HEK293 (cell line): ENCODE data around the gene ACIN1.

Source experiments
- CTCF ChIA-PET: fragments of 350-600 bp; formaldehyde crosslinking; extraction: SDS; loops from one replicate; lab custom pipeline; 2021; ENCODE audit warnings: antibody characterized with exemption; lab: Yijun Ruan, JAX
- POLR2A ChIA-PET: fragments of 300-600 bp; formaldehyde crosslinking; extraction: SDS; loops from one replicate; lab custom pipeline; 2020; ENCODE audit warnings: antibody characterized with exemption, inconsistent platforms; lab: Yijun Ruan, JAX
- H3K27ac ChIP-seq: fragments of 200-500 bp; sonication (Bioruptor generic); 2 replicates; pipeline ENCODE4 v1.5.1; 2014; ENCODE audit warnings: low read depth, low read length, control low read depth, inconsistent platforms; ENCODE audit errors: extremely low read depth
- H3K36me3 ChIP-seq, 2 experiments: fragments of 200-500 bp in 1 of 2; sonication (Bioruptor generic) in 1 of 2; 1 replicate in 1 of 2; 2 replicates in 1 of 2; pipeline ENCODE4 v1.5.1; 2014 to 2017; ENCODE audit warnings: inconsistent platforms in 2 of 2, low read length in 2 of 2; ENCODE audit not compliant: control insufficient read depth in 2 of 2, insufficient read depth in 1 of 2
- H3K4me1 ChIP-seq: fragments of 200-500 bp; sonication (Bioruptor generic); 2 replicates; pipeline ENCODE4 v1.5.1; 2014; ENCODE audit warnings: mild to moderate bottlenecking, low read length, inconsistent platforms; ENCODE audit not compliant: control insufficient read depth, insufficient read depth
- H3K4me3 ChIP-seq: 2 replicates; pipeline ENCODE4 v1.5.1; 2011; ENCODE audit warnings: low read depth, mild to moderate bottlenecking, control low read depth, low read length, moderate library complexity
- H3K9me3 ChIP-seq: fragments of 200-500 bp; sonication (Bioruptor generic); 2 replicates; pipeline ENCODE4 v1.5.1; 2014; ENCODE audit warnings: low read depth, low read length, inconsistent platforms; ENCODE audit not compliant: control insufficient read depth, insufficient read depth
- BCL11A ChIP-seq: fragments of 450-650 bp; formaldehyde crosslinking; IDR thresholded peaks from 2 replicates; pipeline ENCODE4 v1.5.1; 2016; ENCODE audit warnings: low read depth, missing biosample characterization, missing genetic modification characterization
- GLI4 ChIP-seq: fragments of 450-650 bp; formaldehyde crosslinking; IDR thresholded peaks from 2 replicates; pipeline ENCODE4 v1.5.1; 2016; ENCODE audit warnings: missing biosample characterization, missing genetic modification characterization
- IKZF3 ChIP-seq: fragments of 450-650 bp; IDR thresholded peaks from 2 replicates; pipeline ENCODE4 v1.5.0; 2018; ENCODE audit warnings: missing biosample characterization, mild to moderate bottlenecking, missing genetic modification characterization, moderate library complexity
- KLF17 ChIP-seq: fragments of 450-650 bp; formaldehyde crosslinking; IDR thresholded peaks from 2 replicates; pipeline ENCODE4 v1.5.1; 2016; ENCODE audit warnings: missing biosample characterization, missing genetic modification characterization
- KLF7 ChIP-seq: fragments of 450-650 bp; formaldehyde crosslinking; IDR thresholded peaks from 2 replicates; pipeline ENCODE4 v1.5.1; 2016; ENCODE audit warnings: missing biosample characterization, missing genetic modification characterization, borderline replicate concordance
- KLF9 ChIP-seq: fragments of 450-650 bp; formaldehyde crosslinking; IDR thresholded peaks from 2 replicates; pipeline ENCODE4 v1.5.1; 2016; ENCODE audit warnings: missing biosample characterization, missing genetic modification characterization, low read depth
- PATZ1 ChIP-seq: fragments of 450-650 bp; formaldehyde crosslinking; IDR thresholded peaks from 2 replicates; pipeline ENCODE4 v1.5.1; 2016; ENCODE audit warnings: missing biosample characterization, missing genetic modification characterization
- PBX3 ChIP-seq: sonication (generic); formaldehyde crosslinking; IDR thresholded peaks from 2 replicates; pipeline ENCODE4 v1.8.1; 2022; ENCODE audit warnings: mild to moderate bottlenecking, moderate library complexity, missing genetic modification reagents
- PRDM10 ChIP-seq: fragments of 450-650 bp; formaldehyde crosslinking; IDR thresholded peaks from 2 replicates; pipeline ENCODE4 v1.5.1; 2016; ENCODE audit warnings: missing biosample characterization, missing genetic modification characterization
- SCRT2 ChIP-seq: fragments of 450-650 bp; formaldehyde crosslinking; IDR thresholded peaks from 2 replicates; pipeline ENCODE4 v1.5.1; 2016; ENCODE audit warnings: missing biosample characterization, missing genetic modification characterization
- WT1 ChIP-seq: fragments of 450-650 bp; formaldehyde crosslinking; IDR thresholded peaks from 2 replicates; pipeline ENCODE4 v1.5.1; 2016; ENCODE audit warnings: missing biosample characterization, missing genetic modification characterization
- YY1 ChIP-seq: fragments of 450-650 bp; formaldehyde crosslinking; IDR thresholded peaks from 2 replicates; pipeline ENCODE4 v1.5.1; 2018; ENCODE audit warnings: missing biosample characterization, missing genetic modification characterization
- ZBTB21 ChIP-seq: fragments of 450-650 bp; formaldehyde crosslinking; IDR thresholded peaks from 2 replicates; pipeline ENCODE4 v1.5.1; 2017; ENCODE audit warnings: missing biosample characterization, missing genetic modification characterization
- ZEB2 ChIP-seq: fragments of 450-650 bp; formaldehyde crosslinking; IDR thresholded peaks from 2 replicates; pipeline ENCODE4 v1.5.1; 2016; ENCODE audit warnings: missing biosample characterization, missing genetic modification characterization
- ZNF138 ChIP-seq: fragments of 450-650 bp; formaldehyde crosslinking; IDR thresholded peaks from 2 replicates; pipeline ENCODE4 v1.5.1; 2016; ENCODE audit warnings: missing biosample characterization, missing genetic modification characterization, borderline replicate concordance
- ZNF214 ChIP-seq: fragments of 450-650 bp; formaldehyde crosslinking; IDR thresholded peaks from 2 replicates; pipeline ENCODE4 v1.5.1; 2017; ENCODE audit warnings: missing biosample characterization, mild to moderate bottlenecking, missing genetic modification characterization, borderline replicate concordance
- ZNF248 ChIP-seq: fragments of 450-650 bp; formaldehyde crosslinking; IDR thresholded peaks from 2 replicates; pipeline ENCODE4 v1.5.1; 2017; ENCODE audit warnings: missing biosample characterization, missing genetic modification characterization
- ZNF335 ChIP-seq: fragments of 450-650 bp; formaldehyde crosslinking; conservative IDR thresholded peaks from 2 replicates; pipeline ENCODE4 v1.5.1; 2016; ENCODE audit warnings: missing biosample characterization, missing genetic modification characterization
- ZNF449 ChIP-seq: fragments of 450-650 bp; formaldehyde crosslinking; IDR thresholded peaks from 2 replicates; pipeline ENCODE4 v1.5.1; 2017; ENCODE audit warnings: missing biosample characterization, mild to moderate bottlenecking, missing genetic modification characterization, moderate library complexity
- ZNF473 ChIP-seq: fragments of 450-650 bp; formaldehyde crosslinking; IDR thresholded peaks from 2 replicates; pipeline ENCODE4 v1.5.1; 2017; ENCODE audit warnings: missing biosample characterization, missing genetic modification characterization
- ZNF561 ChIP-seq: fragments of 450-650 bp; IDR thresholded peaks from 2 replicates; pipeline ENCODE4 v1.5.1; 2018; ENCODE audit warnings: missing biosample characterization, missing genetic modification characterization, borderline replicate concordance
- ZNF660 ChIP-seq: fragments of 450-650 bp; IDR thresholded peaks from 2 replicates; pipeline ENCODE4 v1.5.1; 2018; ENCODE audit warnings: missing biosample characterization, mild to moderate bottlenecking, missing genetic modification characterization
- ZNF692 ChIP-seq: fragments of 450-650 bp; formaldehyde crosslinking; IDR thresholded peaks from 2 replicates; pipeline ENCODE4 v1.5.1; 2016; ENCODE audit warnings: missing biosample characterization, missing genetic modification characterization
- ZSCAN4 ChIP-seq: fragments of 450-650 bp; formaldehyde crosslinking; IDR thresholded peaks from 2 replicates; pipeline ENCODE4 v1.5.1; 2017; ENCODE audit warnings: missing biosample characterization, missing genetic modification characterization

The ACIN1 gene

GRCh38 chr14:23094666-23095195, at the start of gene ACIN1:
Gene ACIN1 (minus strand): TSS chr14:23095136. CDS start chr14:23095112, 24 bp downstream.
- Histone ChIP-seq H3K4me3 (peak within 1 kb of the TSS; percentile 97), H3K4me1 (peaks cover 10% of the 10 kb centered on the region; the same call in 1 of the 2 replicates), H3K27ac (peak within 1 kb of the TSS; percentile 92), H3K9me3 (no peaks in the 10 kb centered on the region), H3K36me3 (peaks cover 32 to 61% of the 10 kb centered on the region in 2 experiments)
- POLR2A ChIA-PET = interaction anchor here (0.6 to 3.3 kb wide), 29 partner anchors 9 to 1047 kb away, joined by 3 to 48 read pairs (median 7); partner anchors contain the start of genes AJUBA, BCL2L2, CIROP and EMC9
- CTCF ChIA-PET = interaction anchor here (0.6 to 3.7 kb wide), 15 partner anchors 13 to 122 kb away, joined by 3 to 36 read pairs (median 6); partner anchors contain the start of gene CEBPE
- TF ChIP-seq KLF17 (tag by site-specific recombination) (peak; percentile 87; the same call in 1 of the 2 replicates), ZNF248 (tag by site-specific recombination) (no peak), PBX3 (CRISPR knock-in tag) (no peak), ZSCAN4 (tag by site-specific recombination) (0 out of 2 replicates have a peak, but pooled peaks have one; percentile 39), ZEB2 (peak; percentile 72), ZBTB21 (tag by site-specific recombination) (0 out of 2 replicates have a peak, but pooled peaks have one; percentile 15), WT1 (peak; percentile 46; the same call in 1 of the 2 replicates), GLI4 (tag by site-specific recombination) (0 out of 2 replicates have a peak, but pooled peaks have one; percentile 50), PRDM10 (no peak), ZNF561 (tag by site-specific recombination) (peak; percentile 28; the same call in 1 of the 2 replicates), SCRT2 (no peak), ZNF138 (no peak), IKZF3 (no peak), ZNF473 (tag by site-specific recombination) (no peak), KLF7 (tag by site-specific recombination) (no peak), PATZ1 (tag by site-specific recombination) (peak; percentile 39), ZNF335 (peak; percentile 87), ZNF660 (tag by site-specific recombination) (0 out of 2 replicates have a peak, but pooled peaks have one; percentile 13), KLF9 (tag by site-specific recombination) (peak; percentile 24; the same call in 1 of the 2 replicates), ZNF214 (tag by site-specific recombination) (no peak), BCL11A (tag by site-specific recombination) (no peak), ZNF449 (tag by site-specific recombination) (peak; percentile 9; the same call in 1 of the 2 replicates), ZNF692 (tag by site-specific recombination) (peak; percentile 58), YY1 (tag by site-specific recombination) (peak; percentile 89)
